ENCODE measurements around the gene MRPL36. TPM values are rescaled to one million over a fixed set of nuclear protein-coding genes. Genes with fewer than 3 reads are reported as not detected.
A peak's percentile ranks its signal among the peaks of the same experiment; 100 is the strongest.

The MRPL36 gene
- total RNA-seq, 1 experiment from 2014 or later, result 83.8 TPM

GRCh38 chr5:1836176-1836890 lies 36.7 kb upstream of the MRPL36 start:
- H3K4me3 ChIP-seq (ENCODE audit: insufficient read depth, low read depth, low read length), result no peak overlapping the region
- H3K27me3 ChIP-seq (ENCODE audit: control insufficient read depth, insufficient read depth, low read length), result no peaks in the 10 kb centered on the region
- DNase-seq, result peak; percentile 46
- H3K36me3 ChIP-seq (replicated peaks; ENCODE audit: control insufficient read depth, insufficient read depth, low read length), result no peaks in the 10 kb centered on the region

GRCh38 chr5:1835431-1835830 lies 35.8 kb upstream of the MRPL36 start:
- Histone ChIP-seq H3K27me3 (ENCODE audit: control insufficient read depth, insufficient read depth, low read length) (no peaks in the 10 kb centered on the region), H3K4me3 (ENCODE audit: insufficient read depth, low read depth, low read length) (no peak overlapping the region), H3K36me3 (replicated peaks; ENCODE audit: control insufficient read depth, insufficient read depth, low read length) (no peaks in the 10 kb centered on the region)
- no peak for DNase-seq

- DNase-seq, result peak; percentile 75
- Histone ChIP-seq H3K4me3 (ENCODE audit: insufficient read depth, low read depth, low read length) (no peak overlapping the region), H3K36me3 (replicated peaks; ENCODE audit: control insufficient read depth, insufficient read depth, low read length) (no peaks in the 10 kb centered on the region)
Measured at GRCh38 chr5:1834721-1835429, 35.2 kb upstream of the MRPL36 start.

DNA sequence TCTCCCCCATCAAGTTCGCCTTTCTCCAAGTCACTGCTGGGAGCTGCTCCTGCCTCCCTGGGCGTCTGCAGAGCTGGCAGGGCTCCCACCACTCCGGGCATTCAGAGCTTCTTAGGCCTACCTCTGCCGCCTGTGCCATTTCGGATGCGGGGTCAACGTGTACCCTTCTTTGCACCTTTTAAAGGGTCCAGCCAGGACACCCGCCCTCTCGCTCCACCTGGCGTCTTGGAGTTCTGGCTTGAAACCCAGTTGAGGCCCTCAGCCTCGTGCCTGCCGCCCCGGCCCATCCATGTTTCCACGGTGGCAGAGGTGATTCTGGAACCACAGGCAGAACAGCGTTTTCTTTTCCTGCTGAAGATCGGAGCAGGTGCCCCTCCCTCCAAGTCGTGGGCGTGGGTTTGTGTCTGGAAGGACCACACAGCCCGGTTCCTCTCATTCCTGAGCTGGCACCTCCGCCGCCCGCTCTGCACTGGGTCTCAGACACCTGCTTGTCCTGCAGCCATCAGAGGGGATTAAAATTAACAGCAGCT lies 34.5 kb upstream of the MRPL36 start:
- DNase-seq, result peak; percentile 68
- Histone ChIP-seq H3K4me3 (ENCODE audit: insufficient read depth, low read depth, low read length) (no peak overlapping the region), H3K36me3 (replicated peaks; ENCODE audit: control insufficient read depth, insufficient read depth, low read length) (no peaks in the 10 kb centered on the region), H3K27me3 (ENCODE audit: control insufficient read depth, insufficient read depth, low read length) (no peaks in the 10 kb centered on the region)

More at GRCh38 chr5:1834721-1835429, 35.2 kb upstream of the MRPL36 start:
- H3K27me3 ChIP-seq (ENCODE audit: control insufficient read depth, insufficient read depth, low read length), result no peaks in the 10 kb centered on the region

GRCh38 chr5:1833264-1834021 lies 33.8 kb upstream of the MRPL36 start:
- Histone ChIP-seq H3K4me3 (ENCODE audit: insufficient read depth, low read depth, low read length) (no peak overlapping the region), H3K27me3 (ENCODE audit: control insufficient read depth, insufficient read depth, low read length) (no peaks in the 10 kb centered on the region), H3K36me3 (replicated peaks; ENCODE audit: control insufficient read depth, insufficient read depth, low read length) (no peaks in the 10 kb centered on the region)
- no peak for DNase-seq

DNA sequence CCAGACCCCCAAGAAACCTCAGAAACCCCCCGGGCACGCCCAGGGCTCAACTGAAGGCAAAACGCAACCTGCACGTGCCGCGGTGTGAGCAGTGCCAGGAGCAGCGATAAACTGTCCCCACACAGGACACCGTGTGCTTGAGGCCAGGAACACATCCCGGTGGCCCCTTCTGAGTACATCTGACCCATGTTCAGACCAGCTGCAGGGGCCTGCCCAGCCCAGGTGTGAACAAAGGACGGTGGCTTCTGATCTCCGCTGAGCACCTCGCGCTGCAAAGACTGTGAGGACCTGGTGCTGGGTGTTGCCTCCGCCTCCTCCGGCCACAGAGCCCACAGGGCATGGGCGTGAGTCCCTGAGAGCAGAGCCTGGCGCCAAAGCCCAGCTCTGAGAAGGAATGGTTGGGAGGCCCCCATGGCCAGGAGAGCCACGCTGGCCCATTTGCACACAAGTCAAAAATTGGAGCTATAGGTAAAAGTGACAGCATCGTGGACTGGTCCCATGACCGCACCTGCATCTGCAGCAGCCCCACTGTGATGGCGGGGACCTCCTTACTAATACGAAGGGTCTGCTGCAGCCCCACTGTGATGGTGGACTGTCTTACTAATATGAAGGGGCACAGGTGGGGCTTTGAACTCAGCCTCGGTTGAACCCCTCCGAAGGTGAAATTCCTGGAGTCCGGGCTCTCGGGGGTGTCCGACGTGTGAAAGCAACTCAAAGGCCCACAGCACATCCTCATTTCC lies 33.0 kb upstream of the MRPL36 start:
- peak; percentile 32 for DNase-seq
- no peak overlapping the region for H3K4me3 ChIP-seq (ENCODE audit: insufficient read depth, low read depth, low read length)
- no peaks in the 10 kb centered on the region for H3K36me3 ChIP-seq (replicated peaks; ENCODE audit: control insufficient read depth, insufficient read depth, low read length)
- no peaks in the 10 kb centered on the region for H3K27me3 ChIP-seq (ENCODE audit: control insufficient read depth, insufficient read depth, low read length)

DNA sequence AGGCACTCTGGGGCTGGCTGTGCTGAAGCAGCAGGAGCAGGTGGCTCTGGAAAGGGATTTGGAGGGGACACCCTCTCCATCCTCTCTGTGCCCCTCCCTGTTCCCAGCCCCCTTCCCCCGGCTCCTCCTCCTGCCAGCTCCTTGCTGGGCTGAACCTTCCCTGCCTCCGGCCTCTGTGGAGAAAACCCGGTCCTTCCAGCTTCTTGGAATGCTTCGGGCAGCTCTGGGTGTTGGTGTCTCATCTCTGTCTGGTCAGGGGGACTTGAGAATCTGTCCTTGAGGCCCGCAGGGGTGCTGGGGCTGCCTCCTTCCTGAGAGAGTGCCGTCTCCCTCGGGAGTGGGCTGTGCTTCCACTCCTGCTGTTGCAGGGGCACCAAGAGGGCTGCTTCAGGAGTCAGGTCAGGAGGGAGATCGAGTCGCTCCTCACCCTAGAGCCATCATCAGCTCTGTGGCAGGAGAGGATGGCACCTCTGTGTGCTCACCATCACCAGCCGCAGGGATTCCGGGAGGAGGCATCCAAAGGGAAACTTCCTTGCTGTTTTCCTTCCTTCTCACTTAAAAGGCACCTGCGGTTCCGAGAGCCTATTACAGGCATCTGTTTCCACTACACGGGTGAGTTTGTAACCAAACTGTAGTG lies 32.2 kb upstream of the MRPL36 start:
- Histone ChIP-seq H3K4me3 (ENCODE audit: insufficient read depth, low read depth, low read length) (no peak overlapping the region), H3K36me3 (replicated peaks; ENCODE audit: control insufficient read depth, insufficient read depth, low read length) (no peaks in the 10 kb centered on the region)
- peak; percentile 80 for DNase-seq

DNA sequence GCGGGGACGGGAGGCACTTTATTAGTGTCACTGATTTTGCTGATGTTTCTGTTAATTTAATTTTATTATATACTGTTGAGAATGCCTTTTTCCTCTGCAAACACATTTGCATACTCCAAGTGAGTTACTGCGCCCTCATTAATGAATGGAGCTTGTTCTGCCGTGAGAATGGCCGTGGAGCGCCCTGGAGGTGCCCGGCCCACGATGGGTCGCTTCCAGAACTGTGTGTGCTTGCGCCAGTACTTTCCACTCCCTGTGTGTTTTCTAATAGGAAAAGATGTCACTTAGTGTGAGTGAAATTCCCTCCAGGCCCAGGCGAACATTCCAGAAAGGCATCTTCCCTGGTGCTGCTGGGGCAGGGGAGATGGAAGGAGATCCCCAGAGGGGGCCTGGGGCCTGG lies 31.6 kb upstream of the MRPL36 start:
- DNase-seq, result no peak
- Histone ChIP-seq H3K4me3 (ENCODE audit: insufficient read depth, low read depth, low read length) (no peak overlapping the region), H3K27me3 (ENCODE audit: control insufficient read depth, insufficient read depth, low read length) (no peaks in the 10 kb centered on the region), H3K36me3 (replicated peaks; ENCODE audit: control insufficient read depth, insufficient read depth, low read length) (no peaks in the 10 kb centered on the region)

More for the DNA sequence above, 32.2 kb upstream of the MRPL36 start:
- no peaks in the 10 kb centered on the region for H3K27me3 ChIP-seq (ENCODE audit: control insufficient read depth, insufficient read depth, low read length)

DNA sequence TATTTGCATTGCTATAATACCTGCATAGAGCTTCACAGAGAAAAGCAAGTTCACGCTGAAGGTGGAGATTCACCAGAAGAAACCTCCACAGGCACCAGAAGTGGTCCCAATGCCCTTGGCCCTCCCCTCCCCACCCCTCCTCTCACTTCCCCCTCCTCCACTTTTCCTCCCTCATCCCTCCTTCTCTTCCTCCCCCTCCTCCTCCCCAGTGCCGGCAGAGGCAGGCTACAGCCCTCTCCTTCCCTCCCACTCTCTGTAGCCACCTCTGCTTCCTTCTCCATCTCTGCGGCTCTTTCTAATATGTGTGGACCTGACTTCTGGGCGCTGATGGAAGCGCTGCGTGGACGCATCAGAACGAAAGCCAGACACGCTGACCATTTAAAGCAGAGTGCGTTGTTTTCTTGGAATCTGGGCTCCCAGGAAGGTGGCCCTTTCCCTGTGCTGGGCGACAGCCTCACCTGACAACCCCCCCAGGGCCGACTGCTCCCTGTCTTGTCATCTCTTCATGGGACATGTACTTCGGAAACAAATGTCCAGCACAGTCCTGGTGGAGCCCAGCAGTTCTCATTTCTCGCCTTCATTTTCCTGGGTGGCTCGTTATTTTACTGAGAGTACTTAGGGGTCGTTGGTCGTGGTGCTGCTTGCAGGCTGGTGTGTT lies 31.1 kb upstream of the MRPL36 start:
- peak; percentile 52 for DNase-seq
- Histone ChIP-seq H3K4me3 (ENCODE audit: insufficient read depth, low read depth, low read length) (no peak overlapping the region), H3K27me3 (ENCODE audit: control insufficient read depth, insufficient read depth, low read length) (no peaks in the 10 kb centered on the region), H3K36me3 (replicated peaks; ENCODE audit: control insufficient read depth, insufficient read depth, low read length) (no peaks in the 10 kb centered on the region)

GRCh38 chr5:1827886-1828397 lies 28.3 kb upstream of the MRPL36 start:
- Histone ChIP-seq H3K27me3 (ENCODE audit: control insufficient read depth, insufficient read depth, low read length) (no peaks in the 10 kb centered on the region), H3K4me3 (ENCODE audit: insufficient read depth, low read depth, low read length) (peak overlapping the region; percentile 41)
- DNase-seq, result peak; percentile 94

DNA sequence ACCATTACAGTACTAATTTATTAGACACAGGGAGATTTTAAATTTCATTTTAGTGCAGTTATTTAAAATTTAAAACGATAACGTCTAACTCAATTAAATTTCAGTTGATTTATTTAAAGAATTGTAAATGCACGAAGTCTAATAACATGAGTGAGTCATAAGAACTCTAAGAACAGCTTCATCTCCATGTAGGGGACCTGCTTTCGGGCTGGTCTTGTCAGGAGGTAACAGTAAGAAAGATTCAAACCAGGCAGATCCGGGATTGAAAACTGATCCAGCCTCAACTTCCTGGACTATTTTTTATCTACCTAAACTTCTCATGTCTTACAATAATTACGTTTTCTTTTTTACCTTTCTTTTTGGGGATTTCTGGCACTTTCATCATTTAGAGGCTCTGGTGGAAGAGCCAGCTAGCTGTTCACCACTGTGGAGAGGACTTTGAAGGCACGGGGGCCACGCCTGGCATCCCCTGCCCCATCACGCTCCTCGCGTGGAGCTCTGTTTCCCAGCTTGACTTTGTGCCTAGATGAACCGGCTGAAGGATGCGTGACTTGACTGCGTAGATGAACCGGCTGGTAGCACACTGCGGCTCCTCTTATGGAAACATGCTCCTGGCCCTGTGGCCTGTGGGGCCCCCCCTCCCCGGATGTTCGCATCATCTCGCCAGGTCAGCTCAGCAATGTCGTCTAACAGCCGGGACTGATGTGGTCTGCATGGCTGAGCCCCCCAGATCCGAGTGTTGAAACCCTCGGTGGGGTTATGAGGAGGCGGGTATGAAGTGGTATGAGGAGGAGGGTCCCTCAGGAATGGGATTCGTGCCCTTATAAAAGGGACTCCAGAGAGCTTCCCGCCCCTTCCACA lies 27.6 kb upstream of the MRPL36 start:
- Histone ChIP-seq H3K27me3 (ENCODE audit: control insufficient read depth, insufficient read depth, low read length) (no peaks in the 10 kb centered on the region), H3K4me3 (ENCODE audit: insufficient read depth, low read depth, low read length) (peak overlapping the region; percentile 41), H3K36me3 (replicated peaks; ENCODE audit: control insufficient read depth, insufficient read depth, low read length) (peaks cover 2% of the 10 kb centered on the region)
- peak; percentile 70 for DNase-seq

More at GRCh38 chr5:1827886-1828397, 28.3 kb upstream of the MRPL36 start:
- H3K36me3 ChIP-seq (replicated peaks; ENCODE audit: control insufficient read depth, insufficient read depth, low read length), result peaks cover 2% of the 10 kb centered on the region

DNA sequence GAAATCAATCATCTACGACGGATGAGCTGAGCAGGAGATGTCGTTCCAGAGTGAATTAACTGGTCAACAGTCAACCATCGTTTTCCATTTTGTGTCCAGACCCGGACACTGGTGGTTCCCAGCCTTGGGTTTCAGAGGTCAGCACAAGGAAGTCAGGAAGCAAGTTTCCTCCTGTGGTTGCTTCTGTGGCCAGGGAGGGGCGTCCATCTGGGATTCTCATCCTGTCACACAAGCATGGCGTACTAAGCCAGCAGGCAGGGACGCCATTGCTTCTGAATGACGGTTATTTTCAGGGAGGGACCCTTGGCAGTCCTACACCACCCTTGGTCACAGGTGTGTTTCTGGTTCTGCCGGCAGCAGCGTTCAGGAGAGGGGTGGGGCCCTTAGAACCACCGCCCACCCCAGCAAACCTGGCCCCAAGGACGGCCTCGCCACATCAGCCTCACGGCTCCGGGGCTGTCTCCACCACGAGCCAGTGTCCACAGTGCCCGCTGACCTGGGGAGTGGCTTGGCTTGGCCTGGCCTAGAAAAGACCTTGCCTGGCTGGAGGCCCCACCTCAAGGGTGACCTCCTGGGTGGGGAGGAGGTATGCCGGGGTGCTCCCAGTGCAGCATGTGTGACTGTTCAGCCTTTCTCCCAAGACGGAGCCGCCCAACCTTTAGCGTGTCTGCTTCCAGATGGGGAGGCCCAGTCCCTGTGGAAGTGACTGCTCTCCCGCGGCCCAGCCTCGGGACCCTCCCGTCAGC lies 26.8 kb upstream of the MRPL36 start:
- peak; percentile 53 for DNase-seq
- H3K4me3 ChIP-seq (ENCODE audit: insufficient read depth, low read depth, low read length), result no peak overlapping the region
- no peaks in the 10 kb centered on the region for H3K27me3 ChIP-seq (ENCODE audit: control insufficient read depth, insufficient read depth, low read length)
- H3K36me3 ChIP-seq (replicated peaks; ENCODE audit: control insufficient read depth, insufficient read depth, low read length), result peaks cover 2% of the 10 kb centered on the region

Measured in H7 (cell line).